Sigmoid colon (tissue), 7 donors: ENCODE results near the gene KIF6. TPM values are rescaled to one million over a fixed set of nuclear protein-coding genes. Genes with fewer than 3 reads are reported as not detected.

ENCODE experiments used
- DNase-seq: peaks from one replicate; pipeline ENCODE4 v3.0.0-alpha.2; 2019
- H3K27ac ChIP-seq, 4 donors: fragments of 200-600 bp; sonication (generic); one replicate each; pipeline ENCODE4 v1.5.1; 2016 to 2019; ENCODE audit warnings: mild to moderate bottlenecking in 1 of 4
- H3K27me3 ChIP-seq, 3 donors: fragments of 200-600 bp; sonication (generic); one replicate each; pipeline ENCODE4 v1.5.1; 2019; ENCODE audit warnings: mild to moderate bottlenecking in 1 of 3
- H3K36me3 ChIP-seq, 4 donors: fragments of 200-600 bp; sonication (generic); one replicate each; pipeline ENCODE4 v1.5.1; 2016 to 2019
- H3K4me1 ChIP-seq, 4 donors: fragments of 200-600 bp; sonication (generic); one replicate each; pipeline ENCODE4 v1.5.1; 2017 to 2019
- H3K4me3 ChIP-seq, 4 donors: fragments of 200-600 bp; sonication (generic); one replicate each; pipeline ENCODE4 v1.5.1; 2017 to 2019; ENCODE audit warnings: mild to moderate bottlenecking in 2 of 4, moderate library complexity in 1 of 4
- H3K9me3 ChIP-seq, 4 donors: fragments of 200-600 bp in 3 of 4; sonication (generic) in 3 of 4; one replicate each; pipeline versions ENCODE4 v1.5.1 to v1.6.1; 2013 to 2019
- EP300 ChIP-seq, 4 donors: sonication (generic); formaldehyde crosslinking; IDR thresholded peaks; one replicate each; pipeline ENCODE4 v1.6.1; 2017; ENCODE audit warnings: antibody characterized with exemption in 4 of 4
- POLR2A ChIP-seq, 2 donors: fragments of 450-650 bp; IDR thresholded peaks; one replicate each; pipeline ENCODE4 v1.6.1; 2016; ENCODE audit warnings: antibody characterized with exemption in 2 of 2, mild to moderate bottlenecking in 2 of 2, moderate library complexity in 2 of 2
- POLR2AphosphoS5 ChIP-seq, 4 donors: sonication (generic); formaldehyde crosslinking; IDR thresholded peaks; one replicate each; pipeline ENCODE4 v1.6.1; 2017; ENCODE audit warnings: antibody characterized with exemption in 4 of 4
- WGBS, 2 donors: extraction: QIAGEN DNeasy Blood & Tissue Kit; methylation state at CpG; one replicate each; pipeline ENCODE4 v1.1.7; 2013; 5-methylcytosine and 5-hydroxymethylcytosine counted together
- intact Hi-C: fragments of 100-400 bp; cut with DNase I; formaldehyde crosslinking; loops from one replicate; pipeline ENCODE4 v1.15.1; 2023
- polyA plus RNA-seq, 3 donors: library from polyadenylated mRNA; stranded (reverse); fragments of 200-250 nt; gene quantifications; one replicate each; pipeline ENCODE4 v1.2.3, GENCODE V29; 2013
- total RNA-seq, 4 donors: library from RNA; depleted of rRNA; stranded (reverse); fragments of >200 nt; gene quantifications; one replicate each; pipeline ENCODE4 v1.1.0, GENCODE V29; 2016
- TF ChIP-seq, protein P1 (sequence below), 4 experiments: fragments of 450-650 bp in 3 of 4; fragments of 200-600 bp in 1 of 4; IDR thresholded peaks; one replicate each; pipeline ENCODE4 v1.5.1; 2016 to 2019; ENCODE audit warnings: antibody characterized with exemption in 4 of 4, mild to moderate bottlenecking in 3 of 4, moderate library complexity in 2 of 4
- donor health status: healthy with polysubstance abuse.
- donor health status: Bipolar disorder and iron deficiency.
- donor health status: healthy.

KIF6 gene
- total and polyA plus RNA-seq, 7 donors, result under 0.01 to 0.99 (median 0.36) TPM; not detected in 2

GRCh38 chr6:39666706-39667489, 58.3 kb downstream of the KIF6 start:
- H3K36me3 ChIP-seq, result no peaks in the 10 kb centered on the region
- no peak for DNase-seq
- intact Hi-C loops, result no loop called here
- peak overlapping the region in 1 of 4 donors; percentile 19 for H3K27ac ChIP-seq
- H3K4me3 ChIP-seq, result no peak overlapping the region
- no peaks in the 10 kb centered on the region for H3K27me3 ChIP-seq
- TF ChIP-seq, protein P1, sequence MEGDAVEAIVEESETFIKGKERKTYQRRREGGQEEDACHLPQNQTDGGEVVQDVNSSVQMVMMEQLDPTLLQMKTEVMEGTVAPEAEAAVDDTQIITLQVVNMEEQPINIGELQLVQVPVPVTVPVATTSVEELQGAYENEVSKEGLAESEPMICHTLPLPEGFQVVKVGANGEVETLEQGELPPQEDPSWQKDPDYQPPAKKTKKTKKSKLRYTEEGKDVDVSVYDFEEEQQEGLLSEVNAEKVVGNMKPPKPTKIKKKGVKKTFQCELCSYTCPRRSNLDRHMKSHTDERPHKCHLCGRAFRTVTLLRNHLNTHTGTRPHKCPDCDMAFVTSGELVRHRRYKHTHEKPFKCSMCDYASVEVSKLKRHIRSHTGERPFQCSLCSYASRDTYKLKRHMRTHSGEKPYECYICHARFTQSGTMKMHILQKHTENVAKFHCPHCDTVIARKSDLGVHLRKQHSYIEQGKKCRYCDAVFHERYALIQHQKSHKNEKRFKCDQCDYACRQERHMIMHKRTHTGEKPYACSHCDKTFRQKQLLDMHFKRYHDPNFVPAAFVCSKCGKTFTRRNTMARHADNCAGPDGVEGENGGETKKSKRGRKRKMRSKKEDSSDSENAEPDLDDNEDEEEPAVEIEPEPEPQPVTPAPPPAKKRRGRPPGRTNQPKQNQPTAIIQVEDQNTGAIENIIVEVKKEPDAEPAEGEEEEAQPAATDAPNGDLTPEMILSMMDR (IDR thresholded peaks at IDR 0.05), result no peak
- TF ChIP-seq EP300 (IDR thresholded peaks at IDR 0.05) (no peak), POLR2A (IDR thresholded peaks at IDR 0.05) (no peak), POLR2AphosphoS5 (IDR thresholded peaks at IDR 0.05) (no peak)
- H3K9me3 ChIP-seq, result no peaks in the 10 kb centered on the region
- H3K4me1 ChIP-seq, result no peaks in the 10 kb centered on the region
- 73 to 80% methylated on average over 9 of the region's 9 CpGs for WGBS, 2 donors

DNA sequence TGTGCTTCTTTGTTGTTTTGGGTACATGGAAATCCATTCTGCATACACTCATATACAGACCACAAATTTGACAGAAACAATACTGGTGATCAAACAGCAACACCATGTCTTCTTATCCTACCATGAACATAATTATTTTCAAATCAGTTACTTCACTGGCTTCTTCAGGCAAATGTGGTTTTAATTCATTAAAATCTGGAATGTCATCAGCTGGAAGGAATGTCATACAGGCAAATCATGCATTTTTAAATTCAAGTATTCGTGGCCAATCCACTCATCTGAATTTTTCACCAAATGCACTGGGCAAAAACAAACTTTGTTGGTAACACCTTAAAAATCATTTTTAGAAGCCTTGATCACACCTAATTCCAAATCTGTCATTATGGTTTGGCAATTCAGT, 59.3 kb downstream of the KIF6 start:
- Histone ChIP-seq H3K36me3 (no peaks in the 10 kb centered on the region), H3K27ac (peak overlapping the region in 1 of 4 donors; percentile 17), H3K4me1 (no peaks in the 10 kb centered on the region), H3K27me3 (no peaks in the 10 kb centered on the region), H3K9me3 (no peaks in the 10 kb centered on the region), H3K4me3 (no peak overlapping the region)
- no peak for TF ChIP-seq POLR2A (IDR thresholded peaks at IDR 0.05)
- TF ChIP-seq, protein P1 (IDR thresholded peaks at IDR 0.05), result no peak
- TF ChIP-seq POLR2AphosphoS5 (IDR thresholded peaks at IDR 0.05), result no peak
- no peak for TF ChIP-seq EP300 (IDR thresholded peaks at IDR 0.05)
- intact Hi-C loops, result no loop called here
- WGBS, 2 donors, result 67 to 81% methylated on average over 1 of the region's 1 CpG
- DNase-seq, result no peak

GRCh38 chr6:39664173-39664572, 61.0 kb downstream of the KIF6 start:
- no peaks in the 10 kb centered on the region for H3K27me3 ChIP-seq
- intact Hi-C loops, result no loop called here
- DNase-seq, result no peak
- H3K9me3 ChIP-seq, result no peaks in the 10 kb centered on the region
- H3K36me3 ChIP-seq, result no peaks in the 10 kb centered on the region
- TF ChIP-seq, protein P1 (IDR thresholded peaks at IDR 0.05), result no peak
- TF ChIP-seq POLR2AphosphoS5 (IDR thresholded peaks at IDR 0.05) (no peak), POLR2A (IDR thresholded peaks at IDR 0.05) (no peak)
- H3K4me3 ChIP-seq, result no peak overlapping the region
- WGBS, 2 donors, result 64 to 79% methylated on average over 4 of the region's 4 CpGs
- H3K27ac ChIP-seq, result no peak overlapping the region
- no peaks in the 10 kb centered on the region for H3K4me1 ChIP-seq

- TF ChIP-seq POLR2AphosphoS5 (IDR thresholded peaks at IDR 0.05) (no peak), POLR2A (IDR thresholded peaks at IDR 0.05) (no peak), EP300 (IDR thresholded peaks at IDR 0.05) (no peak)
- TF ChIP-seq, protein P1 (IDR thresholded peaks at IDR 0.05), result no peak
- Histone ChIP-seq H3K27me3 (no peaks in the 10 kb centered on the region), H3K4me3 (no peak overlapping the region), H3K27ac (no peak overlapping the region), H3K4me1 (no peaks in the 10 kb centered on the region), H3K9me3 (no peaks in the 10 kb centered on the region), H3K36me3 (no peaks in the 10 kb centered on the region)
- intact Hi-C loops, result no loop called here
- 62 to 77% methylated on average over 2 of the region's 2 CpGs for WGBS, 2 donors
- no peak for DNase-seq
These were observed 67.7 kb downstream of the KIF6 start for GRCh38 chr6:39657355-39658135.
